ENCODE data around the gene VPS9D1. TPM values are rescaled to one million over a fixed set of nuclear protein-coding genes. Genes with fewer than 3 reads are reported as not detected.

Gene VPS9D1
- total RNA-seq, 4 donors from 2014 or later = 1.5 to 10.5 (median 3.6) TPM

Other genes with a start within 250 kb of the VPS9D1 start
- gene ANKRD11, start 230.3 kb downstream of the VPS9D1 start, total RNA-seq = 100 to 1,000 TPM in 1 of 4 donors, 10 to 100 TPM in 3; 56.1 to 190 (median 62.6) TPM
- 100 to 1,000 TPM in 2 of 4 donors, 10 to 100 TPM in 2; 83.3 to 152 (median 105) TPM for gene SPG7, start 212.5 kb downstream of the VPS9D1 start, total RNA-seq
- gene RPL13, start 160.2 kb downstream of the VPS9D1 start, total RNA-seq = 1,000 to 10,000 TPM; 2,408 to 5,801 (median 4,379) TPM
- gene CPNE7, start 145.1 kb downstream of the VPS9D1 start, total RNA-seq = not detected
- gene DPEP1, start 107.3 kb downstream of the VPS9D1 start, total RNA-seq = 1 to 10 TPM in 1 of 4 donors, not detected in 3; 2.3 TPM
- gene CHMP1A, start 63.2 kb downstream of the VPS9D1 start, total RNA-seq = 10 to 100 TPM; 40.4 to 64.3 (median 50.3) TPM
- 1 to 10 TPM; 2.5 to 7.0 (median 5.4) TPM for gene SPATA33, start 63.1 kb downstream of the VPS9D1 start, total RNA-seq
- 10 to 100 TPM; 15.0 to 38.4 (median 29.0) TPM for gene CDK10, start 34.2 kb downstream of the VPS9D1 start, total RNA-seq
- 10 to 100 TPM in 2 of 4 donors, 1 to 10 TPM in 2; 7.7 to 10.7 (median 9.4) TPM for gene SPATA2L, start 19.2 kb downstream of the VPS9D1 start, total RNA-seq
- 10 to 100 TPM; 10.9 to 39.6 (median 22.2) TPM for gene ZNF276, start 639 bp upstream of the VPS9D1 start, total RNA-seq
- 1 to 10 TPM; 2.1 to 9.5 (median 3.7) TPM for gene FANCA, start 95.7 kb upstream of the VPS9D1 start, total RNA-seq
- gene SPIRE2, start 107.6 kb upstream of the VPS9D1 start, total RNA-seq = 1 to 10 TPM; 1.1 to 5.1 (median 3.0) TPM
- gene TCF25, start 152.7 kb upstream of the VPS9D1 start, total RNA-seq = 100 to 1,000 TPM; 147 to 240 (median 148) TPM
- gene MC1R, start 198.0 kb upstream of the VPS9D1 start, total RNA-seq = 1 to 10 TPM in 3 of 4 donors, under 1 TPM in 1; 0.98 to 5.3 (median 3.8) TPM
- gene TUBB3, start 202.4 kb upstream of the VPS9D1 start, total RNA-seq = 1 to 10 TPM in 2 of 4 donors, not detected in 2; 1.8 to 7.0 TPM
- gene DEF8, start 227.9 kb upstream of the VPS9D1 start, total RNA-seq = 10 to 100 TPM; 45.7 to 95.4 (median 74.2) TPM